ES-I3 (cell line): Measurements from ENCODE around the gene PNKP.
"Not testable (repeated sequence)": the region's sequence is repeated elsewhere in the genome, so short reads cannot be mapped to it uniquely, and the experiment has no call there.

Experiments used
- H3K36me3 ChIP-seq: 2 replicates; pipeline ENCODE4 v1.6.1; 2013; ENCODE audit warnings: mild to moderate bottlenecking, low read length, control low read depth, moderate library complexity; ENCODE audit not compliant: insufficient read depth
- H3K4me1 ChIP-seq: 2 replicates; pipeline ENCODE4 v1.6.1; 2013; ENCODE audit warnings: mild to moderate bottlenecking, control low read depth, low read length; ENCODE audit not compliant: insufficient read depth
- H3K9ac ChIP-seq: 2 replicates; pipeline ENCODE4 v1.6.1; 2013; ENCODE audit warnings: low read depth, mild to moderate bottlenecking, low read length, moderate library complexity
- H3K9me3 ChIP-seq: 2 replicates; pipeline ENCODE4 v1.6.1; 2013; ENCODE audit warnings: mild to moderate bottlenecking, low read length, moderate library complexity; ENCODE audit not compliant: control insufficient read depth, insufficient read depth

PNKP gene

GRCh38 chr19:49829721-49830120 lies 37.7 kb downstream of the PNKP start:
- H3K4me1 ChIP-seq: no peaks in the 10 kb centered on the region
- no peak overlapping the region for H3K9ac ChIP-seq
- H3K9me3 ChIP-seq: no peaks in the 10 kb centered on the region
- H3K36me3 ChIP-seq: no peaks in the 10 kb centered on the region; the same call in 1 of the 2 replicates

GRCh38 chr19:49829200-49829599 lies 38.2 kb downstream of the PNKP start:
- no peaks in the 10 kb centered on the region; the same call in 1 of the 2 replicates for H3K36me3 ChIP-seq

GRCh38 chr19:49827034-49827433 lies 40.3 kb downstream of the PNKP start:
- no peaks in the 10 kb centered on the region for H3K9me3 ChIP-seq
- no peaks in the 10 kb centered on the region for H3K4me1 ChIP-seq
- H3K9ac ChIP-seq: no peak overlapping the region
- H3K36me3 ChIP-seq: no peaks in the 10 kb centered on the region

More at GRCh38 chr19:49829200-49829599, 38.2 kb downstream of the PNKP start:
- H3K9ac ChIP-seq: no peak overlapping the region
- H3K9me3 ChIP-seq: no peaks in the 10 kb centered on the region
- H3K4me1 ChIP-seq: no peaks in the 10 kb centered on the region

GRCh38 chr19:49824662-49825061 lies 42.7 kb downstream of the PNKP start:
- peaks cover 4% of the 10 kb centered on the region; the same call in 1 of the 2 replicates for H3K36me3 ChIP-seq
- H3K4me1 ChIP-seq: no peaks in the 10 kb centered on the region; the same call in 1 of the 2 replicates
- H3K9ac ChIP-seq: no peak overlapping the region
- H3K9me3 ChIP-seq: no peaks in the 10 kb centered on the region

- Histone ChIP-seq H3K4me1 (no peaks in the 10 kb centered on the region; the same call in 1 of the 2 replicates), H3K9me3 (no peaks in the 10 kb centered on the region), H3K9ac (no peak overlapping the region), H3K36me3 (peaks cover 4% of the 10 kb centered on the region; the same call in 1 of the 2 replicates)
Measured at GRCh38 chr19:49823472-49823871, 43.9 kb downstream of the PNKP start.

GRCh38 chr19:49820125-49820524 lies 47.3 kb downstream of the PNKP start:
- Histone ChIP-seq H3K36me3 (peaks cover 4% of the 10 kb centered on the region; the same call in 1 of the 2 replicates), H3K4me1 (no peaks in the 10 kb centered on the region; the same call in 1 of the 2 replicates), H3K9me3 (no peaks in the 10 kb centered on the region), H3K9ac (no peak overlapping the region)

GRCh38 chr19:49819452-49820115 lies 47.8 kb downstream of the PNKP start:
- H3K4me1 ChIP-seq, H3K36me3 ChIP-seq, H3K9me3 ChIP-seq, H3K9ac ChIP-seq: not testable (repeated sequence)

- Histone ChIP-seq H3K36me3 (peaks cover 4% of the 10 kb centered on the region; the same call in 1 of the 2 replicates), H3K9me3 (no peaks in the 10 kb centered on the region), H3K4me1 (no peaks in the 10 kb centered on the region; the same call in 1 of the 2 replicates), H3K9ac (peak overlapping the region; percentile 96)
Measured at GRCh38 chr19:49818649-49819370, 48.6 kb downstream of the PNKP start.

- H3K9me3 ChIP-seq: no peaks in the 10 kb centered on the region
- H3K36me3 ChIP-seq: peaks cover 4% of the 10 kb centered on the region; the same call in 1 of the 2 replicates
- peak within 1 kb of the TSS; percentile 96 for H3K9ac ChIP-seq
- H3K4me1 ChIP-seq: no peaks in the 10 kb centered on the region; the same call in 1 of the 2 replicates
Measured at GRCh38 chr19:49817964-49818648, 49.3 kb downstream of the PNKP start, which contains the start of gene MED25. TSS of gene MED25 (plus strand) at chr19:49818289. CDS start at chr19:49818342, 53 bp downstream.

GRCh38 chr19:49816590-49816989 lies 50.8 kb downstream of the PNKP start:
- peaks cover 4% of the 10 kb centered on the region; the same call in 1 of the 2 replicates for H3K36me3 ChIP-seq
- H3K9me3 ChIP-seq: no peaks in the 10 kb centered on the region
- H3K9ac ChIP-seq: no peak overlapping the region
- H3K4me1 ChIP-seq: no peaks in the 10 kb centered on the region; the same call in 1 of the 2 replicates

- Histone ChIP-seq H3K4me1 (peaks cover 5% of the 10 kb centered on the region; the same call in 1 of the 2 replicates), H3K36me3 (no peaks in the 10 kb centered on the region), H3K9ac (no peak overlapping the region), H3K9me3 (no peaks in the 10 kb centered on the region)
Measured at GRCh38 chr19:49814010-49814409, 53.4 kb downstream of the PNKP start.

- Histone ChIP-seq H3K4me1 (peaks cover 5% of the 10 kb centered on the region; the same call in 1 of the 2 replicates), H3K36me3 (no peaks in the 10 kb centered on the region), H3K9me3 (no peaks in the 10 kb centered on the region), H3K9ac (peak within 1 kb of the TSS; percentile 77)
Measured at GRCh38 chr19:49812997-49813861, 54.1 kb downstream of the PNKP start, which contains the start of gene FUZ. TSS of gene FUZ (minus strand) at chr19:49813292. CDS start at chr19:49813106, 186 bp downstream.

GRCh38 chr19:49812452-49812996 lies 54.9 kb downstream of the PNKP start:
- Histone ChIP-seq H3K9ac (peak overlapping the region; percentile 77; the same call in 1 of the 2 replicates), H3K4me1 (peaks cover 5% of the 10 kb centered on the region; the same call in 1 of the 2 replicates), H3K9me3 (no peaks in the 10 kb centered on the region), H3K36me3 (no peaks in the 10 kb centered on the region)
